H1 (cell line): ENCODE data around the gene GIMAP4. TPM values are rescaled to one million over a fixed set of nuclear protein-coding genes. Genes with fewer than 3 reads are reported as not detected.

Experiments
- CTCF ChIA-PET: fragments of 300-600 bp; sonication (Branson Sonifier 250); formaldehyde crosslinking; loops from one replicate; lab custom pipeline; 2021; ENCODE audit not compliant: partially characterized antibody; lab: Charles Lee
- POLR2A ChIA-PET: fragments of 300-600 bp; sonication (Branson Sonifier 250); formaldehyde crosslinking; loops from one replicate; lab custom pipeline; 2021; ENCODE audit warnings: inconsistent platforms; ENCODE audit not compliant: partially characterized antibody; lab: Charles Lee
- DNase-seq, 2 experiments: peaks; one replicate each; pipeline versions ENCODE4 v3.0.0 to v3.0.0-alpha.2; 2010 to 2022; ENCODE audit warnings: low spot score in 2 of 2, low read depth in 1 of 2, mixed read lengths in 1 of 2
- FAIRE-seq: peaks from 2 replicates; lab custom pipeline; 2011; peaks lifted over from hg19 to GRCh38; lab: Jason Lieb, UNC
- H2AFZ ChIP-seq: 2 replicates; pipeline ENCODE4 v1.8.1; 2012; ENCODE audit warnings: low read length, inconsistent platforms
- H2AK5ac ChIP-seq: 2 replicates; pipeline ENCODE4 v1.6.1; 2013; ENCODE audit warnings: low read depth, low read length
- H2BK120ac ChIP-seq: replicated peaks from 2 replicates; pipeline ENCODE3; 2013; ENCODE audit warnings: low read depth, low read length, inconsistent platforms
- H2BK12ac ChIP-seq: 2 replicates; pipeline ENCODE4 v1.6.1; 2013; ENCODE audit warnings: low read depth, low read length
- H2BK15ac ChIP-seq: 2 replicates; pipeline ENCODE4 v1.6.1; 2013; ENCODE audit warnings: low read length
- H2BK20ac ChIP-seq: 2 replicates; pipeline ENCODE4 v1.6.1; 2013; ENCODE audit warnings: low read length
- H2BK5ac ChIP-seq: 2 replicates; pipeline ENCODE4 v1.6.1; 2013; ENCODE audit warnings: low read depth, low read length
- H3K14ac ChIP-seq: 2 replicates; pipeline ENCODE4 v1.6.1; 2013; ENCODE audit warnings: inconsistent platforms; ENCODE audit not compliant: insufficient read length
- H3K18ac ChIP-seq: 2 replicates; pipeline ENCODE4 v1.6.1; 2013; ENCODE audit warnings: low read length; ENCODE audit errors: extremely low read depth
- H3K23ac ChIP-seq: 2 replicates; pipeline ENCODE4 v1.6.1; 2013; ENCODE audit warnings: inconsistent platforms; ENCODE audit not compliant: insufficient read length
- H3K23me2 ChIP-seq: 2 replicates; pipeline ENCODE4 v1.6.1; 2013; ENCODE audit warnings: low read depth, low read length
- H3K27ac ChIP-seq: 2 replicates; pipeline ENCODE4 v1.6.1; 2011; ENCODE audit warnings: low read depth, low read length, inconsistent platforms
- H3K27me3 ChIP-seq, 4 experiments: replicated peaks in 1 of 4; 1 replicate in 1 of 4; 2 replicates in 3 of 4; pipeline versions ENCODE4 v1.6.1 to v1.8.1; 2011 to 2013; ENCODE audit warnings: low read length in 3 of 4, mild to moderate bottlenecking in 3 of 4, inconsistent platforms in 2 of 4, mixed read lengths in 2 of 4, moderate library complexity in 1 of 4; ENCODE audit not compliant: control insufficient read depth in 3 of 4, insufficient read depth in 3 of 4; ENCODE audit errors: extremely low read depth in 1 of 4
- H3K36me3 ChIP-seq, 4 experiments: 2 replicates each; pipeline versions ENCODE4 v1.6.1 to v1.8.1; 2011 to 2013; ENCODE audit warnings: mild to moderate bottlenecking in 4 of 4, low read length in 3 of 4, moderate library complexity in 2 of 4, control low read depth in 1 of 4, inconsistent platforms in 1 of 4; ENCODE audit not compliant: insufficient read depth in 4 of 4, control insufficient read depth in 2 of 4
- H3K4ac ChIP-seq: replicated peaks from 2 replicates; pipeline ENCODE3; 2013; ENCODE audit warnings: low read length, low read depth, mixed read lengths, inconsistent platforms; ENCODE audit not compliant: insufficient read length
- H3K4me1 ChIP-seq, 4 experiments: replicated peaks in 1 of 4; 1 replicate in 1 of 4; 2 replicates in 3 of 4; pipeline versions ENCODE4 v1.6.1 to v1.8.1; 2011 to 2013; ENCODE audit warnings: low read length in 3 of 4, inconsistent platforms in 2 of 4, mixed read lengths in 1 of 4; ENCODE audit not compliant: insufficient read depth in 4 of 4, control insufficient read depth in 3 of 4
- H3K4me2 ChIP-seq, 2 experiments: 2 replicates each; pipeline versions ENCODE4 v1.6.1 to v1.8.1; 2011 to 2013; ENCODE audit warnings: low read depth in 2 of 2, low read length in 2 of 2, control low read depth in 1 of 2, inconsistent platforms in 1 of 2, mild to moderate bottlenecking in 1 of 2; ENCODE audit not compliant: insufficient read depth in 1 of 2
- H3K4me3 ChIP-seq, 4 experiments: fragments of 200-600, 300-600 bp in 1 of 4; sonication (generic), shearing (Covaris generic), sonication (Bioruptor Twin) in 1 of 4; 2 replicates each; pipeline versions ENCODE4 v1.5.1 to v1.8.1; 2011 to 2016; ENCODE audit warnings: low read length in 4 of 4, low read depth in 3 of 4, control low read depth in 2 of 4, inconsistent platforms in 2 of 4, mild to moderate bottlenecking in 2 of 4, mixed read lengths in 1 of 4, moderate library complexity in 1 of 4; ENCODE audit not compliant: insufficient read depth in 2 of 4; ENCODE audit errors: extremely low read depth in 1 of 4
- H3K56ac ChIP-seq: replicated peaks from 2 replicates; pipeline ENCODE3; 2013; ENCODE audit warnings: low read depth, mild to moderate bottlenecking, mixed read lengths, low read length, inconsistent platforms; ENCODE audit not compliant: insufficient read length
- H3K79me1 ChIP-seq: 2 replicates; pipeline ENCODE4 v1.6.1; 2013; ENCODE audit warnings: low read depth, low read length, control low read depth
- H3K79me2 ChIP-seq, 2 experiments: 2 replicates each; pipeline versions ENCODE4 v1.6.1 to v1.8.1; 2012 to 2013; ENCODE audit warnings: low read length in 2 of 2, mild to moderate bottlenecking in 2 of 2, inconsistent platforms in 1 of 2; ENCODE audit not compliant: insufficient read depth in 2 of 2, control insufficient read depth in 1 of 2
- H3K9ac ChIP-seq, 4 experiments: replicated peaks in 1 of 4; 1 replicate in 1 of 4; 2 replicates in 3 of 4; pipeline versions ENCODE4 v1.6.1 to v1.8.1; 2011 to 2013; ENCODE audit warnings: low read depth in 3 of 4, low read length in 3 of 4, control low read depth in 2 of 4, mild to moderate bottlenecking in 2 of 4, moderate library complexity in 2 of 4, inconsistent platforms in 1 of 4; ENCODE audit errors: extremely low read depth in 1 of 4
- H3K9me3 ChIP-seq, 2 experiments: 2 replicates each; pipeline versions ENCODE4 v1.6.1 to v1.8.1; 2012 to 2013; ENCODE audit warnings: mild to moderate bottlenecking in 2 of 2, moderate library complexity in 2 of 2, control low read depth in 1 of 2, inconsistent platforms in 1 of 2, low read depth in 1 of 2, low read length in 1 of 2, mixed read lengths in 1 of 2; ENCODE audit not compliant: insufficient read depth in 2 of 2
- H4K20me1 ChIP-seq, 2 experiments: replicated peaks in 1 of 2; 2 replicates each; pipeline versions ENCODE3 to v1.8.1; 2011 to 2013; ENCODE audit warnings: inconsistent platforms in 2 of 2, low read length in 2 of 2, mild to moderate bottlenecking in 1 of 2; ENCODE audit not compliant: insufficient read depth in 2 of 2, control insufficient read depth in 1 of 2
- H4K5ac ChIP-seq: 2 replicates; pipeline ENCODE4 v1.6.1; 2013; ENCODE audit warnings: low read length, low read depth, mixed read lengths, inconsistent platforms; ENCODE audit not compliant: insufficient read length
- H4K8ac ChIP-seq: 2 replicates; pipeline ENCODE4 v1.8.0; 2013; ENCODE audit warnings: mild to moderate bottlenecking, moderate library complexity, low read length, inconsistent platforms; ENCODE audit not compliant: insufficient read depth; ENCODE audit errors: extremely low read depth
- H4K91ac ChIP-seq: replicated peaks from 2 replicates; pipeline ENCODE3; 2013; ENCODE audit warnings: low read length, mixed read lengths, inconsistent platforms; ENCODE audit not compliant: insufficient read length
- BACH1 ChIP-seq: IDR thresholded peaks from 2 replicates; pipeline ENCODE4 v1.6.1; 2012; ENCODE audit warnings: low read length, improper control_type of control experiment
- GABPA ChIP-seq: IDR thresholded peaks from 2 replicates; pipeline ENCODE4 v1.6.1; 2011; ENCODE audit warnings: mild to moderate bottlenecking, low read length, moderate library complexity, borderline replicate concordance; ENCODE audit not compliant: insufficient read depth
- JUND ChIP-seq: IDR thresholded peaks from 2 replicates; pipeline ENCODE4 v1.6.1; 2011; ENCODE audit warnings: mild to moderate bottlenecking, improper control_type of control experiment, low read length
- NRF1 ChIP-seq: IDR thresholded peaks from 2 replicates; pipeline ENCODE4 v1.6.1; 2011; ENCODE audit warnings: mild to moderate bottlenecking, low read depth, low read length, improper control_type of control experiment
- RAD21 ChIP-seq, 2 experiments: IDR thresholded peaks in 1 of 2; conservative IDR thresholded peaks in 1 of 2; 2 replicates each; pipeline ENCODE4 v1.6.1; 2011; ENCODE audit warnings: low read depth in 2 of 2, low read length in 2 of 2, improper control_type of control experiment in 1 of 2, inconsistent platforms in 1 of 2, mild to moderate bottlenecking in 1 of 2, moderate library complexity in 1 of 2
- SP1 ChIP-seq: IDR thresholded peaks from 2 replicates; pipeline ENCODE4 v1.6.1; 2011; ENCODE audit warnings: low read depth, low read length
- ZNF274 ChIP-seq: IDR thresholded peaks from 2 replicates; pipeline ENCODE4 v1.7.0; 2012; ENCODE audit warnings: low read length, borderline replicate concordance; ENCODE audit errors: extremely low read depth
- WGBS, 2 experiments: shearing (Covaris generic) in 1 of 2; methylation state at CpG; one replicate each; pipeline versions ENCODE4 v1.1.6 to v1.1.7; 2013 to 2015; ENCODE audit warnings: low lambda C conversion rate in 2 of 2, mixed read lengths in 2 of 2, inconsistent platforms in 1 of 2, low coverage in 1 of 2, missing lambda C conversion rate in 1 of 2; ENCODE audit not compliant: insufficient replicate concordance in 2 of 2, insufficient coverage in 1 of 2, insufficient read length in 1 of 2; ENCODE audit errors: extremely low coverage in 1 of 2, missing lambda C conversion rate in 1 of 2; 5-methylcytosine and 5-hydroxymethylcytosine counted together
- polyA plus RNA-seq, 7 experiments: library from polyadenylated mRNA; depleted of rRNA in 3 of 7; stranded (reverse) in 5 of 7; unstranded in 2 of 7; fragments of >200 nt in 5 of 7; fragments of 200-250 nt in 2 of 7; gene quantifications; 1 replicate in 5 of 7; 2 replicates in 1 of 7; 4 replicates in 1 of 7; pipeline versions ENCODE4 v1.2.1 to v1.2.3, GENCODE V29; 2011 to 2013; ENCODE audit warnings: missing spikeins in 2 of 7, mixed read lengths in 2 of 7
- total RNA-seq: library from RNA; stranded (reverse); fragmentation: NEBNext Ultra II Directional; extraction: Animal tissue kit (Norgen Biotek cat#: 25700); gene quantifications from 2 replicates; pipeline ENCODE4 v1.2.1, GENCODE V29; 2021

Gene GIMAP4
- total and polyA plus RNA-seq, 2 of the 8 experiments (the other 6 are each of a cell fraction or from before 2014, with no cell fraction given) = 0.20 to 0.22 TPM

GRCh38 chr7:150620061-150620460 lies 52.9 kb downstream of the GIMAP4 start:
- no peaks in the 10 kb centered on the region for H4K20me1 ChIP-seq
- no peak overlapping the region for H2BK120ac ChIP-seq
- no peak overlapping the region for H3K9ac ChIP-seq
- DNase-seq = no peak
- ChIA-PET POLR2A (no interaction called here), CTCF (no interaction called here)
- no peak overlapping the region for H2AK5ac ChIP-seq
- H3K27me3 ChIP-seq = peaks cover 0 to 1% (median 0%) of the 10 kb centered on the region in 4 experiments; a peak in 1 of 7 replicates
- no peaks in the 10 kb centered on the region for H3K9me3 ChIP-seq
- no peak overlapping the region for H4K5ac ChIP-seq
- no peak overlapping the region for H3K4me3 ChIP-seq
- FAIRE-seq = no peak
- H3K4ac ChIP-seq = no peak overlapping the region
- H2BK15ac ChIP-seq = no peak overlapping the region
- H3K79me2 ChIP-seq = no peaks in the 10 kb centered on the region
- H3K23ac ChIP-seq = no peak overlapping the region
- no peak overlapping the region for H2BK5ac ChIP-seq
- no peak overlapping the region for H4K8ac ChIP-seq
- no peak for TF ChIP-seq NRF1
- no peak for TF ChIP-seq SP1
- TF ChIP-seq ZNF274 = no peak
- TF ChIP-seq BACH1 = no peak
- TF ChIP-seq JUND = no peak
- no peak for TF ChIP-seq GABPA
- no peak for TF ChIP-seq RAD21 (IDR thresholded peaks at IDR 0.05 in 1 of 2, conservative IDR thresholded peaks at IDR 0.05 in 1 of 2; ENCODE audit: low read depth in 2 of 2, low read length in 2 of 2)
- H2BK12ac ChIP-seq = no peak overlapping the region
- H3K79me1 ChIP-seq = no peaks in the 10 kb centered on the region
- no peak overlapping the region for H3K27ac ChIP-seq
- no peak overlapping the region for H2AFZ ChIP-seq
- H3K14ac ChIP-seq = no peak overlapping the region
- WGBS, 2 experiments = 78% methylated on average over 3 of the region's 3 CpGs; no CpG with 5 or more reads in 1 of the 2 experiments
- H3K4me1 ChIP-seq = no peaks in the 10 kb centered on the region
- no peaks in the 10 kb centered on the region for H3K23me2 ChIP-seq
- no peak overlapping the region for H4K91ac ChIP-seq
- H3K36me3 ChIP-seq = no peaks in the 10 kb centered on the region
- no peak overlapping the region for H3K18ac ChIP-seq
- H3K4me2 ChIP-seq = no peak overlapping the region
- H3K56ac ChIP-seq = no peak overlapping the region
- H2BK20ac ChIP-seq = no peak overlapping the region
